ENCODE results near the gene BCS1L.

The BCS1L gene

GRCh38 chr2:218642786-218643185 is 16.7 kb upstream of the BCS1L start:
- H4K20me1 ChIP-seq (ENCODE audit: insufficient read depth, low read length, poor library complexity, severe bottlenecking) = no peaks in the 10 kb centered on the region

GRCh38 chr2:218643751-218644310 is 15.7 kb upstream of the BCS1L start:
- H3K9me3 ChIP-seq (ENCODE audit: insufficient read depth, low read depth, low read length) = no peaks in the 10 kb centered on the region
- no peak overlapping the region for H3K9ac ChIP-seq (ENCODE audit: low read depth, low read length, poor library complexity, severe bottlenecking)
- H3K27me3 ChIP-seq (ENCODE audit: insufficient read depth, low read length, poor library complexity, severe bottlenecking) = no peaks in the 10 kb centered on the region
- H4K20me1 ChIP-seq (ENCODE audit: insufficient read depth, low read length, poor library complexity, severe bottlenecking) = no peaks in the 10 kb centered on the region
- no peak overlapping the region for H3K4me2 ChIP-seq (ENCODE audit: low read depth, low read length, poor library complexity, severe bottlenecking)
- H3F3A ChIP-seq (ENCODE audit: low read depth) = no peaks in the 10 kb centered on the region
- H3K36me3 ChIP-seq (ENCODE audit: insufficient read depth, low read length) = peaks cover 61% of the 10 kb centered on the region; the same call in 1 of the 2 replicates
- no peaks in the 10 kb centered on the region; the same call in 1 of the 2 replicates for H3K79me2 ChIP-seq (ENCODE audit: insufficient read depth, low read length)
- H2AFZ ChIP-seq (ENCODE audit: low read length) = no peak overlapping the region
- H3K4me1 ChIP-seq (ENCODE audit: insufficient read depth, low read length, poor library complexity, severe bottlenecking) = no peaks in the 10 kb centered on the region
- TF ChIP-seq EZH2phosphoT487 (IDR thresholded peaks at IDR 0.05; ENCODE audit: borderline replicate concordance) = no peak
- TF ChIP-seq CTCF (conservative IDR thresholded peaks at IDR 0.05; ENCODE audit: low read length) = no peak
- H3K4me3 ChIP-seq (ENCODE audit: low read length, poor library complexity, severe bottlenecking) = no peak overlapping the region
- no peaks in the 10 kb centered on the region for H3K9me2 ChIP-seq (replicated peaks; ENCODE audit: low read depth, low read length)

More at GRCh38 chr2:218642786-218643185, 16.7 kb upstream of the BCS1L start:
- Histone ChIP-seq H3K79me2 (ENCODE audit: insufficient read depth, low read length) (no peaks in the 10 kb centered on the region; the same call in 1 of the 2 replicates), H3K36me3 (ENCODE audit: insufficient read depth, low read length) (peaks cover 63% of the 10 kb centered on the region; the same call in 1 of the 2 replicates), H3F3A (ENCODE audit: low read depth) (no peaks in the 10 kb centered on the region), H3K9me2 (replicated peaks; ENCODE audit: low read depth, low read length) (no peaks in the 10 kb centered on the region), H3K4me3 (ENCODE audit: low read length, poor library complexity, severe bottlenecking) (no peak overlapping the region), H3K27me3 (ENCODE audit: insufficient read depth, low read length, poor library complexity, severe bottlenecking) (no peaks in the 10 kb centered on the region), H3K9ac (ENCODE audit: low read depth, low read length, poor library complexity, severe bottlenecking) (no peak overlapping the region), H3K9me3 (ENCODE audit: insufficient read depth, low read depth, low read length) (no peaks in the 10 kb centered on the region), H2AFZ (ENCODE audit: low read length) (no peak overlapping the region), H3K4me2 (ENCODE audit: low read depth, low read length, poor library complexity, severe bottlenecking) (no peak overlapping the region), H3K4me1 (ENCODE audit: insufficient read depth, low read length, poor library complexity, severe bottlenecking) (no peaks in the 10 kb centered on the region)
- no peak for TF ChIP-seq CTCF (conservative IDR thresholded peaks at IDR 0.05; ENCODE audit: low read length)
- no peak for TF ChIP-seq EZH2phosphoT487 (IDR thresholded peaks at IDR 0.05; ENCODE audit: borderline replicate concordance)

GRCh38 chr2:218644721-218645120 is 14.8 kb upstream of the BCS1L start:
- H3K9ac ChIP-seq (ENCODE audit: low read depth, low read length, poor library complexity, severe bottlenecking) = no peak overlapping the region
- H3K36me3 ChIP-seq (ENCODE audit: insufficient read depth, low read length) = peaks cover 62% of the 10 kb centered on the region; the same call in 1 of the 2 replicates

More at GRCh38 chr2:218644721-218645120, 14.8 kb upstream of the BCS1L start:
- Histone ChIP-seq H4K20me1 (ENCODE audit: insufficient read depth, low read length, poor library complexity, severe bottlenecking) (no peaks in the 10 kb centered on the region), H2AFZ (ENCODE audit: low read length) (no peak overlapping the region), H3K27me3 (ENCODE audit: insufficient read depth, low read length, poor library complexity, severe bottlenecking) (no peaks in the 10 kb centered on the region), H3K4me1 (ENCODE audit: insufficient read depth, low read length, poor library complexity, severe bottlenecking) (no peaks in the 10 kb centered on the region), H3K79me2 (ENCODE audit: insufficient read depth, low read length) (no peaks in the 10 kb centered on the region; the same call in 1 of the 2 replicates), H3K9me2 (replicated peaks; ENCODE audit: low read depth, low read length) (no peaks in the 10 kb centered on the region), H3K4me3 (ENCODE audit: low read length, poor library complexity, severe bottlenecking) (no peak overlapping the region), H3K9me3 (ENCODE audit: insufficient read depth, low read depth, low read length) (no peaks in the 10 kb centered on the region), H3K4me2 (ENCODE audit: low read depth, low read length, poor library complexity, severe bottlenecking) (no peak overlapping the region), H3F3A (ENCODE audit: low read depth) (no peaks in the 10 kb centered on the region)
- TF ChIP-seq EZH2phosphoT487 (IDR thresholded peaks at IDR 0.05; ENCODE audit: borderline replicate concordance) (no peak), CTCF (conservative IDR thresholded peaks at IDR 0.05; ENCODE audit: low read length) (no peak)
